ENCODE measurements around the gene RASA2.
A peak's percentile ranks its signal among the peaks of the same experiment; 100 is the strongest.

The RASA2 gene

GRCh38 chr3:141538568-141539240 lies 51.9 kb downstream of the RASA2 start:
- DNase-seq (ENCODE audit: low spot score) = no peak

- no peak for DNase-seq (ENCODE audit: low spot score)
Observed at GRCh38 chr3:141539431-141540187, 52.8 kb downstream of the RASA2 start.

GRCh38 chr3:141540531-141540930 lies 53.7 kb downstream of the RASA2 start:
- no peak for DNase-seq (ENCODE audit: low spot score)

- DNase-seq (ENCODE audit: low spot score) = no peak
Observed at GRCh38 chr3:141542202-141542969, 55.6 kb downstream of the RASA2 start.

GRCh38 chr3:141542989-141543388 lies 56.2 kb downstream of the RASA2 start:
- DNase-seq (ENCODE audit: low spot score) = no peak

GRCh38 chr3:141544697-141545096 lies 57.9 kb downstream of the RASA2 start:
- DNase-seq (ENCODE audit: low spot score) = no peak

- no peak for DNase-seq (ENCODE audit: low spot score)
Observed at GRCh38 chr3:141546081-141546480, 59.3 kb downstream of the RASA2 start.

- DNase-seq (ENCODE audit: low spot score) = no peak
Observed at GRCh38 chr3:141546586-141546985, 59.8 kb downstream of the RASA2 start.

GRCh38 chr3:141547791-141548190 lies 61.0 kb downstream of the RASA2 start:
- DNase-seq (ENCODE audit: low spot score) = no peak

- DNase-seq (ENCODE audit: low spot score) = no peak
Observed at GRCh38 chr3:141550926-141551665, 64.3 kb downstream of the RASA2 start.

GRCh38 chr3:141552440-141552991 lies 65.7 kb downstream of the RASA2 start:
- DNase-seq (ENCODE audit: low spot score) = no peak

GRCh38 chr3:141553055-141553454 lies 66.2 kb downstream of the RASA2 start:
- no peak for DNase-seq (ENCODE audit: low spot score)

GRCh38 chr3:141556034-141556433 lies 69.2 kb downstream of the RASA2 start:
- no peak for DNase-seq (ENCODE audit: low spot score)

GRCh38 chr3:141557961-141558706 lies 71.3 kb downstream of the RASA2 start:
- DNase-seq (ENCODE audit: low spot score) = no peak

- peak; percentile 56 for DNase-seq (ENCODE audit: low spot score)
Observed at GRCh38 chr3:141561426-141562034, 74.7 kb downstream of the RASA2 start.

- DNase-seq (ENCODE audit: low spot score) = no peak
Observed at GRCh38 chr3:141564241-141564640, 77.4 kb downstream of the RASA2 start.

GRCh38 chr3:141570068-141570467 lies 83.2 kb downstream of the RASA2 start:
- no peak for DNase-seq (ENCODE audit: low spot score)

GRCh38 chr3:141575879-141576743 lies 89.3 kb downstream of the RASA2 start:
- DNase-seq (ENCODE audit: low spot score) = peak; percentile 54

- no peak for DNase-seq (ENCODE audit: low spot score)
Observed at GRCh38 chr3:141576744-141577052, 89.9 kb downstream of the RASA2 start.

All from SW480 (cell line).